ENCODE data around the gene TMEM131.

The TMEM131 gene

DNA sequence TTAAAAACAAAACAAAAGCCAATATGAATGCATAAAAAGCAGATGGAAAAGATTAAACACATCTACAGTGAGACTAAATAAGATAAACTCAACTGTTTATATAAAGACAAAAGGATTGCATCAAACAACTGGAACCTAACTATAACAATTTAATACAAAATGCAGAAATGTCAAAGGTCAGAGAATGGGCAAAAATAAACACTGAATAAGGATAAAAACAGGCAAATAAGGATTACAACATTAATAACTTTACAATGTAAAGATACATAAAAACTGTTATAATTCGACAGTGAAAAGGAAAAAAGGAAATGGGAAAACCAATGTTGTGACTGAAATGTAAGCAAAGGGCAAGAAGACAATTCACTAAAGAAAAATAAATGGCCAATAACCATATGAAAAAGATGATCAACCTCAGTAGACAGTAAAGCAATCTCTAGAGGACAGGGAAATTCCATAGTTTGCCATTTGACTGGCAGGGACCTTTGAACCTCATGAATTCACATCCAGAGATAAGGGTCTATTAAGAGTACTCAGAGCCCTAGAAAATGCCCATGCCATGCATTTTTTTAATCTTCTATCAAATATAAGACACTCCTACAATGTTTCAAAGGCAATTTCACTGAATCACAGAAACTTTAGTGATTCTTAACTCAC lies 83.7 kb downstream of the TMEM131 start:
- no peak for DNase-seq (ENCODE audit: low spot score)
- ChIA-PET CTCF (no interaction called here), POLR2A (ENCODE audit: low non-redundant PET) (no interaction called here)
- H3K27ac ChIP-seq, result no peak overlapping the region
- no peak for TF ChIP-seq CTCF (conservative IDR thresholded peaks at IDR 0.05; ENCODE audit: low read depth)

DNA sequence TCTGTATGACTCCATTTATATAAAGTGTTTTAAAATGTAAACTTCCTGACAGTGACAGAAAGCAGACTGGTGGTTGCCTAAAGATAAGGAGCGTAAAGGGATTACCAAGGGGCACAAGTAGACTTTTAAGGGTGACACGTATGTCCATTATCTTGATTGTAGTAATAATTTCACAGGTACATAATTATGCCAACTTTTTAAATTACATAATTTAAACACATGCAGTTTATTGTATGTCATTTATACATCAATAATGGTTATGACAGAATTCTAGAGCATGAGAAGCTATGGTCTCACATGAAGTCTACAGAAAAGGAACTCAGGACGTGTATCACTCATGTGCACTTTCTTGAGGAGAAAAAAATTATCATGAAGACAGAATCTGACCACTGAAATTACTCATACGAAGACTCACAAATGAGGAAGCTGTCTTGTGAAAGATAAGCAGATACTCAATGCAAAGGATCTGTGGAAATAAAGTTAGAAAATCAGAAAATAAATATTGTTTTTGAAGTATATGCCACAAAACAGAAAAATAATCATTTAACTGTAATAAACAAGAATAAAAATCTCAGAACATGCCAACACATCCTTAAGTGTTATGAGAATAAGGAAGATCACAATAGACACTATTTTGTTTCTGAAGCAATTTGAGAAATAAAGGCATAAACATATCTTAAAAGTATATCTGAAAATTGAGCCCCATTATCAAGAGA lies 84.4 kb downstream of the TMEM131 start:
- DNase-seq (ENCODE audit: low spot score), result no peak
- TF ChIP-seq CTCF (conservative IDR thresholded peaks at IDR 0.05; ENCODE audit: low read depth), result no peak
- ChIA-PET CTCF (no interaction called here), POLR2A (ENCODE audit: low non-redundant PET) (no interaction called here)
- no peak overlapping the region for H3K27ac ChIP-seq

DNA sequence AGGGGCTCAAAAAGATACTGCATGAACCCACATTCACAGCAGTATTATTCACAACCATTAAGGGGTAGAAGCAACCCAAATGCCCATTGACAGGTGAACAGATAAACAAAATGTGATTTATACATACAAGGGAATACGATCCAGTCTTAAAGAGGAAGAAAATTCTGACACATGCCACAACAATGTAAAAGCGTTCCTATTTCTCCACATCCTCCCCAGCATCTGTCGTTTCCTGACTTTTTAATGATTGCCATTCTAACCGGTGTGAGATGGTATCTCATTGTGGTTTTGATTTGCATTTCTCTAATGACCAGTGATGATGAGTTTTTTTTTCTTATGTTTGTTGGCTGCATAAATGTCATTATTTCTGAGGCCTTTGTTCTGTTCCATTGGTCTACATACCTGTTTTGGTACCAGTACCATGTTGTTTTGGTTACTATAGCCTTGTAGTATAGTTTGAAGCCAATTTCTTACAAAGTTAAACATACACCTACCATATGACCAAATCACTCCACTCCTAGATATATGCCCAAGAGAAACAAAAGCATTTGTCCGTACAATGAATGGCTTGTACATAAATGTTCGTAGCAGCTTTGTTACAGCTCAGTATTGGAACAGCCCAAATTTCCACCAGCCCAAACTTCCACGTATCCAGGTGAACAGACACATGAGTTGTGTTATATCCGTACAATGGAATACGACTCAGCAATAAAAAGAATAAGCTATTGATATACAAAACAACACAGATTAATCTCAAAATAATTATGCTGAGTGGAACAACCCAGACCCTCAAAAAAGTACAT lies 85.1 kb downstream of the TMEM131 start:
- no peak overlapping the region for H3K27ac ChIP-seq
- no peak for DNase-seq (ENCODE audit: low spot score)
- no peak for TF ChIP-seq CTCF (conservative IDR thresholded peaks at IDR 0.05; ENCODE audit: low read depth)
- ChIA-PET CTCF (no interaction called here), POLR2A (ENCODE audit: low non-redundant PET) (no interaction called here)

GRCh38 chr2:97908208-97908676 lies 87.5 kb downstream of the TMEM131 start:
- POLR2A ChIA-PET (ENCODE audit: low non-redundant PET), result no interaction called here
- CTCF ChIA-PET, result no interaction called here
- no peak overlapping the region for H3K27ac ChIP-seq
- no peak for DNase-seq (ENCODE audit: low spot score)
- TF ChIP-seq CTCF (conservative IDR thresholded peaks at IDR 0.05; ENCODE audit: low read depth), result no peak

- no peak for TF ChIP-seq CTCF (conservative IDR thresholded peaks at IDR 0.05; ENCODE audit: low read depth)
- H3K27ac ChIP-seq, result no peak overlapping the region
- ChIA-PET POLR2A (ENCODE audit: low non-redundant PET) (no interaction called here), CTCF (no interaction called here)
- no peak for DNase-seq (ENCODE audit: low spot score)
Measured at GRCh38 chr2:97907369-97908100, 88.2 kb downstream of the TMEM131 start.

GRCh38 chr2:97906307-97906706 lies 89.4 kb downstream of the TMEM131 start:
- no peak for TF ChIP-seq CTCF (conservative IDR thresholded peaks at IDR 0.05; ENCODE audit: low read depth)
- POLR2A ChIA-PET (ENCODE audit: low non-redundant PET), result no interaction called here
- no peak overlapping the region for H3K27ac ChIP-seq
- CTCF ChIA-PET, result no interaction called here
- no peak for DNase-seq (ENCODE audit: low spot score)

All from RWPE1 (cell line).